Fibroblast of lung (primary cell): ENCODE results near the gene IQCB1.

Experiments
- CTCF ChIP-seq, 2 donors: IDR thresholded peaks in 1 of 2; conservative IDR thresholded peaks in 1 of 2; 1 replicate in 1 of 2; 2 replicates in 1 of 2; pipeline ENCODE4 v1.5.1; 2011 to 2012; ENCODE audit warnings: low read length in 2 of 2, control low read depth in 1 of 2, inconsistent platforms in 1 of 2, low read depth in 1 of 2, mild to moderate bottlenecking in 1 of 2
- EZH2 ChIP-seq: IDR thresholded peaks from 2 replicates; pipeline ENCODE4 v1.5.1; 2012; ENCODE audit warnings: low read length, control low read depth, mild to moderate bottlenecking; ENCODE audit errors: missing control alignments

- no peak for TF ChIP-seq CTCF (conservative IDR thresholded peaks at IDR 0.05 in 1 of 2, IDR thresholded peaks at IDR 0.05 in 1 of 2; ENCODE audit: low read depth in 1 of 2, low read length in 2 of 2)
- no peak for TF ChIP-seq EZH2
These were observed 34.9 kb upstream of the IQCB1 start for GRCh38 chr3:121869736-121870135.
